Superior temporal gyrus (tissue), 1 donor: ENCODE data around the gene PSORS1C1.
A peak's percentile ranks its signal among the peaks of the same experiment; 100 is the strongest.
"Not testable (repeated sequence)": the region's sequence is repeated elsewhere in the genome, so short reads cannot be mapped to it uniquely, and the experiment has no call there.

Source experiments
- DNase-seq: peaks from one replicate; pipeline ENCODE4 v3.0.0-alpha.2; 2016; ENCODE audit errors: extremely low spot score

The PSORS1C1 gene

GRCh38 chr6:31114541-31114878 lies at the start of gene PSORS1C1:
Gene PSORS1C1 (plus strand): TSS chr6:31114800. CDS start chr6:31129633, 14,833 bp downstream.
- DNase-seq, result peak; percentile 62

- no peak for DNase-seq
Observed at GRCh38 chr6:31065556-31065955, 49.0 kb upstream of the PSORS1C1 start.

- not testable (repeated sequence) for DNase-seq
Observed at GRCh38 chr6:31067028-31067427, 47.6 kb upstream of the PSORS1C1 start.

GRCh38 chr6:31067891-31068668 lies 46.5 kb upstream of the PSORS1C1 start:
- DNase-seq, result not testable (repeated sequence)

GRCh38 chr6:31068669-31069340 lies 45.8 kb upstream of the PSORS1C1 start:
- DNase-seq, result peak; percentile 98

GRCh38 chr6:31070711-31071197 lies 43.8 kb upstream of the PSORS1C1 start:
- peak; percentile 90 for DNase-seq

- DNase-seq, result no peak
Observed at GRCh38 chr6:31074401-31074800, 40.2 kb upstream of the PSORS1C1 start.

GRCh38 chr6:31075528-31075927 lies 39.1 kb upstream of the PSORS1C1 start:
- no peak for DNase-seq

- no peak for DNase-seq
Observed at GRCh38 chr6:31076611-31077010, 38.0 kb upstream of the PSORS1C1 start.

GRCh38 chr6:31079656-31080261 lies 34.8 kb upstream of the PSORS1C1 start:
- peak; percentile 94 for DNase-seq

- DNase-seq, result no peak
Observed at GRCh38 chr6:31081872-31082271, 32.7 kb upstream of the PSORS1C1 start.

- no peak for DNase-seq
Observed at GRCh38 chr6:31083742-31084354, 30.8 kb upstream of the PSORS1C1 start.

GRCh38 chr6:31086788-31087440 lies 27.7 kb upstream of the PSORS1C1 start:
- DNase-seq, result no peak

- peak; percentile 99 for DNase-seq
Observed at GRCh38 chr6:31087494-31088089, 27.0 kb upstream of the PSORS1C1 start.

- DNase-seq, result no peak
Observed at GRCh38 chr6:31090275-31090972, 24.2 kb upstream of the PSORS1C1 start.

GRCh38 chr6:31090973-31091364 lies 23.6 kb upstream of the PSORS1C1 start:
- DNase-seq, result no peak

- DNase-seq, result no peak
Observed at GRCh38 chr6:31091680-31092079, 22.9 kb upstream of the PSORS1C1 start.

- no peak for DNase-seq
Observed at GRCh38 chr6:31092238-31092637, 22.4 kb upstream of the PSORS1C1 start.

GRCh38 chr6:31092769-31093505 lies 21.7 kb upstream of the PSORS1C1 start:
- peak; percentile 57 for DNase-seq

- DNase-seq, result no peak
Observed at GRCh38 chr6:31094389-31094881, 20.2 kb upstream of the PSORS1C1 start.
